Esophagus squamous epithelium (tissue), 5 donors: Measurements from ENCODE around the gene LRP2BP. TPM values are rescaled to one million over a fixed set of nuclear protein-coding genes. Genes with fewer than 3 reads are reported as not detected.
A peak's percentile ranks its signal among the peaks of the same experiment; 100 is the strongest.

Experiments
- DNase-seq: peaks from one replicate; lab custom pipeline; 2025; lab: John Stamatoyannopoulos, UW
- H3K27ac ChIP-seq, 4 donors: fragments of 200-600 bp; sonication (generic); one replicate each; pipeline ENCODE4 v1.5.1; 2016 to 2019; ENCODE audit warnings: mild to moderate bottlenecking in 1 of 4
- H3K27me3 ChIP-seq, 4 donors: fragments of 200-600 bp; sonication (generic); 1 replicate in 3 of 4; 2 replicates in 1 of 4; pipeline versions ENCODE4 v1.5.1 to v1.6.0; 2017 to 2021; ENCODE audit warnings: antibody characterized with exemption in 1 of 4
- H3K36me3 ChIP-seq, 3 donors: fragments of 200-600 bp; sonication (generic); one replicate each; pipeline ENCODE4 v1.5.1; 2016 to 2019
- H3K4me1 ChIP-seq, 3 donors: fragments of 200-600 bp; sonication (generic); one replicate each; pipeline ENCODE4 v1.5.1; 2017 to 2019
- H3K4me3 ChIP-seq, 4 donors: fragments of 200-600 bp; sonication (generic); 1 replicate in 3 of 4; 2 replicates in 1 of 4; pipeline ENCODE4 v1.5.1; 2016 to 2019; ENCODE audit warnings: mild to moderate bottlenecking in 2 of 4, moderate library complexity in 1 of 4
- H3K9me3 ChIP-seq, 3 donors: fragments of 200-600 bp; sonication (generic); one replicate each; pipeline ENCODE4 v1.5.1; 2016 to 2019
- CTCF ChIP-seq, 6 experiments: fragments of 450-650 bp in 4 of 6; fragments of 200-600 bp in 2 of 6; sonication (generic) in 2 of 6; IDR thresholded peaks; one replicate each; pipeline ENCODE4 v1.5.1; 2016 to 2019; ENCODE audit warnings: antibody characterized with exemption in 6 of 6, mild to moderate bottlenecking in 4 of 6, moderate library complexity in 4 of 6
- POLR2A ChIP-seq, 4 donors: fragments of 450-650 bp; IDR thresholded peaks; one replicate each; pipeline ENCODE4 v1.6.1; 2017; ENCODE audit warnings: antibody characterized with exemption in 4 of 4, mild to moderate bottlenecking in 4 of 4, moderate library complexity in 3 of 4
- WGBS, 2 donors: methylation state at CpG; one replicate each; pipeline ENCODE4 v1.1.5; 2018; 5-methylcytosine and 5-hydroxymethylcytosine counted together
- intact Hi-C: fragments of 100-400 bp; cut with DNase I; formaldehyde crosslinking; loops from one replicate; pipeline ENCODE4 v1.15.0; 2022
- total RNA-seq, 4 donors: library from RNA; depleted of rRNA; stranded (reverse); fragments of >200 nt; gene quantifications; one replicate each; pipeline ENCODE4 v1.1.0, GENCODE V29; 2016
- donor health status: DM: yes; HTN: yes; CAD: no.

LRP2BP gene
- total RNA-seq, 4 donors from 2014 or later = 0.08 to 0.57 (median 0.22) TPM; not detected in 1

DNA sequence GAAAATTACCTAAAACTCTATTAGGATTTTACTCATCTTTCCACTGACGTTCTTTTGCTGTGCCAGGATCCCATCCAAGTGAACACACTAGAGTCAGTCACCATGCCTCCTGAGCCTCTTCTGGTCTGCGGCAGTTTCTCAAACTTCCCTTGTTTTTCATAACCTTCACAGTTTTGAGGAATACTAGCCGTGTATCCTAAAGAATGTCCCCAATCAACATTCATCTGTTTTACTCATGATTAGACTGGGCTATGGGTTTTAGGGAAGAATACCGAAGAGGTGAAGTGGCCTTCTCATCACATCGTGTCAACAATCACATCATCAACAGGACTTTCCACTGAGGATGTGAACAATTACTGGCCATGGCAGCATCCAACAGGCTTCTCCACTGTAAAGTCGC, 4.8 kb downstream of the LRP2BP start:
- TF ChIP-seq CTCF (IDR thresholded peaks at IDR 0.05) (no peak), POLR2A (IDR thresholded peaks at IDR 0.05) (no peak)
- H3K4me3 ChIP-seq = no peak overlapping the region
- H3K9me3 ChIP-seq = no peaks in the 10 kb centered on the region
- DNase-seq = no peak
- H3K27me3 ChIP-seq = no peaks in the 10 kb centered on the region
- no peak overlapping the region for H3K27ac ChIP-seq
- intact Hi-C loops = loop anchor here (10.0 kb wide), 1 partner anchor 186 kb away; the partner anchor contains the start of genes CFAP97 and SNX25
- peaks cover 0 to 16% (median 0%) of the 10 kb centered on the region in 3 donors for H3K4me1 ChIP-seq
- WGBS, 2 donors = 86 to 93% methylated on average over 6 of the region's 6 CpGs
- no peaks in the 10 kb centered on the region for H3K36me3 ChIP-seq

DNA sequence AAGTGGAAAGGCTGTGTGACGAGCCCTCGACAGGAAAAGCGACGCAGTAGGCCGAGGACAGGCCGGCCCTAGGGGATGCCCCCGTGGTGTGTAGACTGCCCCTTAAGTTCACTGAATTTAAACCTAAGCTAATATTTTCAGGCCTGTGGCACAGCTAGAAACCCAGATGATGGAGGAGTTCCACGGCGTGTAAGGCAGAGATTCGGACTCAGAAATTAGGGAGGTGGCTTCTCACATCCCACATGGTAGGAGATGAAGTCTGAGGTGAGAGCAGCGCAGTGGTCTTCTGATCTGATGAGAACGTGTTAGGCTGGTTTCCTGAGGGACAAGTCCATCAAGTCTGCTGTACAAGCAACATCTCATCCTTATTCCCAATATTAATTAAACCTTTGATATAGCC, 7.8 kb downstream of the LRP2BP start:
- TF ChIP-seq CTCF (IDR thresholded peaks at IDR 0.05) (no peak), POLR2A (IDR thresholded peaks at IDR 0.05) (no peak)
- WGBS, 2 donors = 95 to 96% methylated on average over 4 to 11 of the region's 12 CpGs
- H3K27me3 ChIP-seq = no peaks in the 10 kb centered on the region
- H3K4me1 ChIP-seq = peaks cover 3 to 27% (median 3%) of the 10 kb centered on the region in 3 donors
- H3K27ac ChIP-seq = no peak overlapping the region
- DNase-seq = no peak
- H3K36me3 ChIP-seq = no peaks in the 10 kb centered on the region
- H3K4me3 ChIP-seq = no peak overlapping the region
- H3K9me3 ChIP-seq = no peaks in the 10 kb centered on the region
- intact Hi-C loops = no loop called here

DNA sequence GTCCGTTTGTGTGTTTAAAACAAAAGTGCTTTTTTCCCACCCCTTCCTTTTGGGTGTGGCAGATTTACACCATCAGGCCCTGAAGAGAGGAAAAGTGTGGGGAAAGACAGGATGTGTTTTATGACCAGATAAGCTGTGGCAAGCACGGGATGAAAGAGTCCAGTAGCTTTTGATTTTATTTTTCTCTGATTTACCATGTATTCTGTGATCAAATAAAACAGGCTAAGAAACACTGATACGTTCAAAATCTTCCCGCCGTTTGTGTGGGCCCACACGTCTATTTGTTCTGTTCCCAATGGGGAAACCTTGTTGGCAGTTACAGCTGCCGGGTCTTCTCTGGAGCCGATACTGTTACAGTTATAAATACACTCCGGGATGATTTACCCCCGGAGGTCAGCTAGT, 10.8 kb downstream of the LRP2BP start:
- TF ChIP-seq POLR2A (IDR thresholded peaks at IDR 0.05) = no peak
- TF ChIP-seq CTCF (IDR thresholded peaks at IDR 0.05) = no peak
- intact Hi-C loops = no loop called here
- H3K27me3 ChIP-seq = no peaks in the 10 kb centered on the region
- 34 to 38% methylated on average over 10 of the region's 10 CpGs for WGBS, 2 donors
- H3K36me3 ChIP-seq = no peaks in the 10 kb centered on the region
- peaks cover 3 to 32% (median 3%) of the 10 kb centered on the region in 3 donors for H3K4me1 ChIP-seq
- peak overlapping the region in 3 of 4 donors; percentile 12 to 68 (median 23) for H3K27ac ChIP-seq
- no peaks in the 10 kb centered on the region for H3K9me3 ChIP-seq
- DNase-seq = no peak
- no peak overlapping the region for H3K4me3 ChIP-seq

- peak overlapping the region in 3 of 4 donors; percentile 4 to 74 (median 68) for H3K27ac ChIP-seq
Measured at GRCh38 chr4:185384061-185384460, 11.7 kb downstream of the LRP2BP start.

GRCh38 chr4:185383451-185383850, 12.3 kb downstream of the LRP2BP start:
- H3K9me3 ChIP-seq = no peaks in the 10 kb centered on the region
- no peak for DNase-seq
- no peaks in the 10 kb centered on the region for H3K36me3 ChIP-seq
- TF ChIP-seq POLR2A (IDR thresholded peaks at IDR 0.05) (no peak), CTCF (IDR thresholded peaks at IDR 0.05) (no peak)
- no peaks in the 10 kb centered on the region for H3K27me3 ChIP-seq
- no peak overlapping the region for H3K4me3 ChIP-seq
- H3K4me1 ChIP-seq = peaks cover 3 to 32% (median 3%) of the 10 kb centered on the region in 3 donors
- 22 to 68% methylated on average over 4 of the region's 4 CpGs for WGBS, 2 donors
- intact Hi-C loops = no loop called here
- H3K27ac ChIP-seq = peak overlapping the region in 3 of 4 donors; percentile 4 to 74 (median 68)

More at GRCh38 chr4:185384061-185384460, 11.7 kb downstream of the LRP2BP start:
- Histone ChIP-seq H3K36me3 (no peaks in the 10 kb centered on the region), H3K4me3 (no peak overlapping the region), H3K4me1 (peaks cover 3 to 32% (median 3%) of the 10 kb centered on the region in 3 donors), H3K9me3 (no peaks in the 10 kb centered on the region), H3K27me3 (no peaks in the 10 kb centered on the region)
- no peak for DNase-seq
- TF ChIP-seq POLR2A (IDR thresholded peaks at IDR 0.05) = no peak
- TF ChIP-seq CTCF (IDR thresholded peaks at IDR 0.05) = no peak
- intact Hi-C loops = no loop called here
- WGBS, 2 donors = 75 to 100% methylated on average over 1 to 2 of the region's 2 CpGs
